HepG2 (cell line): ENCODE data around the gene STUM. TPM values are rescaled to one million over a fixed set of nuclear protein-coding genes. Genes with fewer than 3 reads are reported as not detected.
A peak's percentile ranks its signal among the peaks of the same experiment; 100 is the strongest.

ENCODE experiments used
- CBX5 ChIP-seq: sonication (generic); formaldehyde crosslinking; IDR thresholded peaks from 2 replicates; pipeline ENCODE4 v1.4.0; 2020; ENCODE audit warnings: missing genetic modification reagents, borderline replicate concordance
- DR1 ChIP-seq: sonication (generic); formaldehyde crosslinking; IDR thresholded peaks from 2 replicates; pipeline ENCODE4 v1.8.0; 2021; ENCODE audit warnings: mild to moderate bottlenecking, missing genetic modification reagents, inconsistent platforms
- ERF ChIP-seq: IDR thresholded peaks from 2 replicates; pipeline ENCODE4 v1.6.1; 2018; ENCODE audit warnings: missing biosample characterization, missing genetic modification reagents
- FOSL2 ChIP-seq: sonication (generic); formaldehyde crosslinking; IDR thresholded peaks from 2 replicates; pipeline ENCODE4 v1.4.0; 2020; ENCODE audit warnings: missing genetic modification reagents
- MIER2 ChIP-seq: IDR thresholded peaks from 2 replicates; pipeline ENCODE4 v1.6.1; 2016; ENCODE audit warnings: missing biosample characterization, missing genetic modification reagents
- MZF1 ChIP-seq: sonication (generic); formaldehyde crosslinking; IDR thresholded peaks from 2 replicates; pipeline ENCODE4 v1.8.1; 2023; ENCODE audit warnings: mild to moderate bottlenecking, missing genetic modification reagents, borderline replicate concordance
- RAD21 ChIP-seq: fragments of 450-650 bp; formaldehyde crosslinking; IDR thresholded peaks from 2 replicates; pipeline ENCODE4 v1.5.0; 2020; ENCODE audit warnings: mild to moderate bottlenecking
- SMARCE1 ChIP-seq: fragments of 450-650 bp; IDR thresholded peaks from 2 replicates; pipeline ENCODE4 v1.6.1; 2017; ENCODE audit warnings: borderline replicate concordance
- SOX6 ChIP-seq, 2 experiments: fragments of 450-650 bp in 1 of 2; sonication (generic) in 1 of 2; formaldehyde crosslinking in 1 of 2; IDR thresholded peaks; 2 replicates each; pipeline versions ENCODE4 v1.4.0 to v1.6.1; 2017 to 2020; ENCODE audit warnings: antibody characterized with exemption in 1 of 2, mild to moderate bottlenecking in 1 of 2, missing genetic modification reagents in 1 of 2
- STAG1 ChIP-seq: sonication (generic); formaldehyde crosslinking; IDR thresholded peaks from 2 replicates; pipeline ENCODE4 v1.4.0; 2020; ENCODE audit warnings: missing genetic modification reagents
- XBP1 ChIP-seq: sonication (generic); formaldehyde crosslinking; IDR thresholded peaks from 2 replicates; pipeline ENCODE4 v1.5.0; 2020; ENCODE audit warnings: missing genetic modification reagents
- YEATS2 ChIP-seq: sonication (generic); formaldehyde crosslinking; IDR thresholded peaks from 2 replicates; pipeline ENCODE4 v1.4.0; 2020; ENCODE audit warnings: missing genetic modification reagents, borderline replicate concordance
- ZBTB21 ChIP-seq: sonication (generic); formaldehyde crosslinking; IDR thresholded peaks from 2 replicates; pipeline ENCODE4 v1.4.0; 2020; ENCODE audit warnings: missing genetic modification reagents
- ZEB1 ChIP-seq: IDR thresholded peaks from 2 replicates; pipeline ENCODE4 v1.6.1; 2012; ENCODE audit warnings: mild to moderate bottlenecking, low read depth, inconsistent platforms; ENCODE audit not compliant: insufficient replicate concordance
- ZFX ChIP-seq: sonication (generic); formaldehyde crosslinking; IDR thresholded peaks from 2 replicates; pipeline ENCODE4 v1.4.0; 2020; ENCODE audit warnings: mild to moderate bottlenecking, low read depth, missing genetic modification reagents, moderate library complexity
- ZNF337 ChIP-seq: sonication (generic); formaldehyde crosslinking; IDR thresholded peaks from 2 replicates; pipeline ENCODE4 v1.5.1; 2020; ENCODE audit warnings: missing genetic modification reagents, low read depth, mild to moderate bottlenecking, borderline replicate concordance
- ZNF343 ChIP-seq: sonication (generic); formaldehyde crosslinking; IDR thresholded peaks from 2 replicates; pipeline ENCODE4 v1.4.0; 2020; ENCODE audit warnings: mild to moderate bottlenecking, missing genetic modification reagents
- ZNF547 ChIP-seq: sonication (generic); formaldehyde crosslinking; IDR thresholded peaks from 2 replicates; pipeline ENCODE4 v1.5.1; 2020; ENCODE audit warnings: mild to moderate bottlenecking, missing genetic modification reagents
- ZNF7 ChIP-seq: IDR thresholded peaks from 2 replicates; pipeline ENCODE4 v1.6.1; 2016; ENCODE audit warnings: missing biosample characterization, missing genetic modification reagents
- polyA plus RNA-seq, 8 experiments: library from polyadenylated mRNA; depleted of rRNA in 3 of 8; stranded (reverse) in 7 of 8; unstranded in 1 of 8; fragments of >200 nt; fragmentation: Illumina TruSeq in 4 of 8; extraction: Trizol in 4 of 8; gene quantifications; 2 replicates each; pipeline versions ENCODE4 v1.2.1 to v1.2.3, GENCODE V29; 2011 to 2016; ENCODE audit warnings: low read depth in 4 of 8, missing spikeins in 1 of 8, mixed read lengths in 1 of 8; ENCODE audit not compliant: insufficient read depth in 1 of 8
- total RNA-seq, 5 experiments: library from RNA; depleted of rRNA; stranded (reverse); fragments of >200 nt; fragmentation: Illumina TruSeq; extraction: Trizol; gene quantifications; 2 replicates each; pipeline ENCODE4 v1.2.3, GENCODE V29; 2016; ENCODE audit warnings: low read depth in 1 of 5
- TF ChIP-seq, protein P1 (sequence below): sonication (generic); formaldehyde crosslinking; IDR thresholded peaks from 2 replicates; pipeline ENCODE4 v1.4.0; 2020; ENCODE audit warnings: missing genetic modification reagents
- TF ChIP-seq, protein P2 (sequence below): IDR thresholded peaks from 2 replicates; pipeline ENCODE4 v1.6.1; 2018; ENCODE audit warnings: missing genetic modification reagents
- TF ChIP-seq, protein P3 (sequence below): IDR thresholded peaks from 2 replicates; pipeline ENCODE4 v1.6.1; 2016
- TF ChIP-seq, protein P4 (sequence below): sonication (generic); formaldehyde crosslinking; IDR thresholded peaks from 2 replicates; pipeline ENCODE4 v1.4.0; 2020; ENCODE audit warnings: missing genetic modification reagents
- TF ChIP-seq, protein P5 (sequence below): sonication (generic); formaldehyde crosslinking; IDR thresholded peaks from 2 replicates; pipeline ENCODE4 v1.8.0; 2022; ENCODE audit warnings: missing genetic modification reagents, mild to moderate bottlenecking, borderline replicate concordance
- TF ChIP-seq, protein P6 (sequence below): sonication (generic); formaldehyde crosslinking; IDR thresholded peaks from 2 replicates; pipeline ENCODE4 v1.4.0; 2020; ENCODE audit warnings: missing genetic modification reagents
- TF ChIP-seq, protein P7 (sequence below): sonication (generic); formaldehyde crosslinking; IDR thresholded peaks from 2 replicates; pipeline ENCODE4 v1.5.0; 2020; ENCODE audit warnings: missing genetic modification reagents, mild to moderate bottlenecking, borderline replicate concordance

STUM gene
- total and polyA plus RNA-seq, 2 of the 13 experiments (the other 11 are each of a cell fraction or from before 2014, with no cell fraction given): not detected

DNA sequence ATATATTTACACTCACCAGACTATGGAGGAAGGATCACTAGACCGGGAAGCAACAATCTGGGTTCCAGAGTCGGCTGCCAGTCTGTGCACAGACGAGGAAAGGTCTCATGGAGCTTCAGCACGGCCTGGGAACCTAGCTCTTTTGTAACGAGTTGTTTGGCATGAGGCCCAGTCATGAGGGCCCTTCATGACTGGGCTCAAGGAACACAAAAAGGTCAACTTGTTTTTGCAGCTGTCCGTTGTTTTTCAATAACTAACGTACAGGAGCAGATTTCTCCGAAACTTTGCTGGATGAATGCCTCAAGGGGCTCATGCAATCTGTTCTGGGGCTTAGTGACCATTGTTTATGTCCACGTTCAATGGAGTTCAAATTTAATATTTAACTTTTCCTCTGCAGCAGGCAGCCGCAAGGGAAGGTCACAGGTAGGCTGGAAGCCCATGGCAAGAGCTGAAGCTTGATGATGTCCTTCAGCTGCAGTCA, 5.9 kb upstream of the STUM start (continued):
- TF ChIP-seq ZFX (peak; percentile 44; the same call in 1 of the 2 replicates), STAG1 (CRISPR knock-in tag) (no peak), ZNF337 (CRISPR knock-in tag) (no peak), ZBTB21 (CRISPR knock-in tag) (0 out of 2 replicates have a peak, but pooled peaks have one; percentile 15), SOX6 (IDR thresholded peaks at IDR 0.05) (no peak), SOX6 (CRISPR knock-in tag; IDR thresholded peaks at IDR 0.05) (peak; percentile 95), SMARCE1 (no peak), ZNF547 (CRISPR knock-in tag) (no peak), ZNF343 (CRISPR knock-in tag) (no peak), FOSL2 (peak; percentile 31; the same call in 1 of the 2 replicates), YEATS2 (CRISPR knock-in tag) (no peak), MIER2 (CRISPR knock-in tag) (peak; percentile 51; the same call in 1 of the 2 replicates), XBP1 (no peak), DR1 (CRISPR knock-in tag) (no peak), MZF1 (CRISPR knock-in tag) (no peak), ZNF7 (no peak), ERF (CRISPR knock-in tag) (peak; percentile 40; the same call in 1 of the 2 replicates), ZEB1 (no peak), CBX5 (CRISPR knock-in tag) (0 out of 2 replicates have a peak, but pooled peaks have one; percentile 31), RAD21 (CRISPR knock-in tag) (no peak)
- TF ChIP-seq, protein P1, sequence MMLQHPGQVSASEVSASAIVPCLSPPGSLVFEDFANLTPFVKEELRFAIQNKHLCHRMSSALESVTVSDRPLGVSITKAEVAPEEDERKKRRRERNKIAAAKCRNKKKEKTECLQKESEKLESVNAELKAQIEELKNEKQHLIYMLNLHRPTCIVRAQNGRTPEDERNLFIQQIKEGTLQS (CRISPR knock-in tag): no peak
- TF ChIP-seq, protein P2, sequence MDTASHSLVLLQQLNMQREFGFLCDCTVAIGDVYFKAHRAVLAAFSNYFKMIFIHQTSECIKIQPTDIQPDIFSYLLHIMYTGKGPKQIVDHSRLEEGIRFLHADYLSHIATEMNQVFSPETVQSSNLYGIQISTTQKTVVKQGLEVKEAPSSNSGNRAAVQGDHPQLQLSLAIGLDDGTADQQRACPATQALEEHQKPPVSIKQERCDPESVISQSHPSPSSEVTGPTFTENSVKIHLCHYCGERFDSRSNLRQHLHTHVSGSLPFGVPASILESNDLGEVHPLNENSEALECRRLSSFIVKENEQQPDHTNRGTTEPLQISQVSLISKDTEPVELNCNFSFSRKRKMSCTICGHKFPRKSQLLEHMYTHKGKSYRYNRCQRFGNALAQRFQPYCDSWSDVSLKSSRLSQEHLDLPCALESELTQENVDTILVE (CRISPR knock-in tag): peak; percentile 57; the same call in 1 of the 2 replicates
- TF ChIP-seq, protein P3, sequence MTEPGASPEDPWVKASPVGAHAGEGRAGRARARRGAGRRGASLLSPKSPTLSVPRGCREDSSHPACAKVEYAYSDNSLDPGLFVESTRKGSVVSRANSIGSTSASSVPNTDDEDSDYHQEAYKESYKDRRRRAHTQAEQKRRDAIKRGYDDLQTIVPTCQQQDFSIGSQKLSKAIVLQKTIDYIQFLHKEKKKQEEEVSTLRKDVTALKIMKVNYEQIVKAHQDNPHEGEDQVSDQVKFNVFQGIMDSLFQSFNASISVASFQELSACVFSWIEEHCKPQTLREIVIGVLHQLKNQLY: peak; percentile 98
- TF ChIP-seq, protein P4, sequence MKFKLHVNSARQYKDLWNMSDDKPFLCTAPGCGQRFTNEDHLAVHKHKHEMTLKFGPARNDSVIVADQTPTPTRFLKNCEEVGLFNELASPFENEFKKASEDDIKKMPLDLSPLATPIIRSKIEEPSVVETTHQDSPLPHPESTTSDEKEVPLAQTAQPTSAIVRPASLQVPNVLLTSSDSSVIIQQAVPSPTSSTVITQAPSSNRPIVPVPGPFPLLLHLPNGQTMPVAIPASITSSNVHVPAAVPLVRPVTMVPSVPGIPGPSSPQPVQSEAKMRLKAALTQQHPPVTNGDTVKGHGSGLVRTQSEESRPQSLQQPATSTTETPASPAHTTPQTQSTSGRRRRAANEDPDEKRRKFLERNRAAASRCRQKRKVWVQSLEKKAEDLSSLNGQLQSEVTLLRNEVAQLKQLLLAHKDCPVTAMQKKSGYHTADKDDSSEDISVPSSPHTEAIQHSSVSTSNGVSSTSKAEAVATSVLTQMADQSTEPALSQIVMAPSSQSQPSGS (CRISPR knock-in tag): peak; percentile 29; the same call in 1 of the 2 replicates
- TF ChIP-seq, protein P5, sequence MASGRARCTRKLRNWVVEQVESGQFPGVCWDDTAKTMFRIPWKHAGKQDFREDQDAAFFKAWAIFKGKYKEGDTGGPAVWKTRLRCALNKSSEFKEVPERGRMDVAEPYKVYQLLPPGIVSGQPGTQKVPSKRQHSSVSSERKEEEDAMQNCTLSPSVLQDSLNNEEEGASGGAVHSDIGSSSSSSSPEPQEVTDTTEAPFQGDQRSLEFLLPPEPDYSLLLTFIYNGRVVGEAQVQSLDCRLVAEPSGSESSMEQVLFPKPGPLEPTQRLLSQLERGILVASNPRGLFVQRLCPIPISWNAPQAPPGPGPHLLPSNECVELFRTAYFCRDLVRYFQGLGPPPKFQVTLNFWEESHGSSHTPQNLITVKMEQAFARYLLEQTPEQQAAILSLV: no peak
- TF ChIP-seq, protein P6, sequence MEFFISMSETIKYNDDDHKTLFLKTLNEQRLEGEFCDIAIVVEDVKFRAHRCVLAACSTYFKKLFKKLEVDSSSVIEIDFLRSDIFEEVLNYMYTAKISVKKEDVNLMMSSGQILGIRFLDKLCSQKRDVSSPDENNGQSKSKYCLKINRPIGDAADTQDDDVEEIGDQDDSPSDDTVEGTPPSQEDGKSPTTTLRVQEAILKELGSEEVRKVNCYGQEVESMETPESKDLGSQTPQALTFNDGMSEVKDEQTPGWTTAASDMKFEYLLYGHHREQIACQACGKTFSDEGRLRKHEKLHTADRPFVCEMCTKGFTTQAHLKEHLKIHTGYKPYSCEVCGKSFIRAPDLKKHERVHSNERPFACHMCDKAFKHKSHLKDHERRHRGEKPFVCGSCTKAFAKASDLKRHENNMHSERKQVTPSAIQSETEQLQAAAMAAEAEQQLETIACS (CRISPR knock-in tag): no peak
- TF ChIP-seq, protein P7, sequence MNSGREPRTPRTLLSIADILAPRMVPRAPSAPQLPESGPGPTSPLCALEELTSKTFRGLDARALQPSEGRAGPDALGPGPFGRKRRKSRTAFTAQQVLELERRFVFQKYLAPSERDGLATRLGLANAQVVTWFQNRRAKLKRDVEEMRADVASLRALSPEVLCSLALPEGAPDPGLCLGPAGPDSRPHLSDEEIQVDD: no peak
